Measurements from ENCODE around the gene TAF9.

Gene TAF9

GRCh38 chr5:69369340-69370121 lies at the start of gene TAF9, which contains the start of the genes AK6 and RAD17:
Gene TAF9, minus strand, starts transcription at chr5:69369520. Its CDS starts 3,783 bp downstream, at chr5:69365737.
Gene AK6, minus strand, starts transcription at chr5:69369520. Its CDS starts 30 bp downstream, at chr5:69369490.
Gene RAD17, plus strand, starts transcription at chr5:69369818. Its CDS starts 2,391 bp downstream, at chr5:69372209.
- TF ChIP-seq ZFX (IDR thresholded peaks at IDR 0.05) (peak; percentile 33), CTCF (conservative IDR thresholded peaks at IDR 0.05) (no peak)
- peak within 1 kb of the TSS; percentile 90 for H3K27ac ChIP-seq

GRCh38 chr5:69418554-69418953 lies 49.2 kb upstream of the TAF9 start:
- TF ChIP-seq CTCF (conservative IDR thresholded peaks at IDR 0.05): no peak
- no peak for TF ChIP-seq ZFX (IDR thresholded peaks at IDR 0.05)
- H3K27ac ChIP-seq: no peak overlapping the region

DNA sequence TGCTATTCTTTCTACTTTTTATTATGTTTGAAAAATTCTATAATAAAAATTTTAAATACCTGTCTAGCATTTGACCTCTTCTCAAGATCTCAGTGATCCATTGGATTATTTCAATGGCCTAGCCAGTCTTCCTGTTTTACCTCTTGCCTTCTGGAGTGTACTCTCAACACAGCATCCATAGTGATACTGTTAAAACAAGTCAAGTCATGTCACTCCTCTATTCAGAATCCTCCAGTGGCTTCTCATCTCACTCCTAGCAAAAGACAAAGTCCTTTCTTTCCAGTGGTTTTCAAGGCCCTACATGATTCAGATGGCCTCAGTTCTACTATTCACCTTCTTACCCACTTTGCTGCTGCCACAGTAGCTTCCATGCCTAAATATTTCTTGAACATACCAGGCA lies 47.4 kb upstream of the TAF9 start:
- H3K27ac ChIP-seq: no peak overlapping the region
- TF ChIP-seq ZFX (IDR thresholded peaks at IDR 0.05) (no peak), CTCF (conservative IDR thresholded peaks at IDR 0.05) (no peak)

- TF ChIP-seq ZFX (IDR thresholded peaks at IDR 0.05) (no peak), CTCF (conservative IDR thresholded peaks at IDR 0.05) (no peak)
- peak overlapping the region; percentile 99 for H3K27ac ChIP-seq
These were observed 46.9 kb upstream of the TAF9 start for GRCh38 chr5:69416180-69416579.

DNA sequence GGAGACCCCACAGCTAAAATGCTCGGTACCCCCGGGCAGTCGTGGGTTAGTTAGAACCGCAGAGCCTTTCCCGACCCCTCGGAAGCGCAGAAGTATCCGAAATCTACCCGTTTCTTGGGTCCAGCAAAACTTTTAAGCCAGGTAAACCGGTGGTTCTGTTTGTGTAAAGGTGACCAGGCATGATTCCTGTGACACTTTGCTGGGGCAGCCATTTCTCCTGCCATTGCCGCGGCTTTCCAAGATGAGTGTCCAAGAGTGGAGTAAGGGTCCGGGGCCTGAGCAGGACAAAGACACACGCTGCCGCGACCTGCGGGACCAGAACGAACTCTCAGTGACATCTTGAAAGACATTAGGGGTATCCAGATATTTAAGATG lies 46.3 kb upstream of the TAF9 start:
- H3K27ac ChIP-seq: peak overlapping the region; percentile 99
- TF ChIP-seq ZFX (IDR thresholded peaks at IDR 0.05) (0 out of 2 replicates have a peak, but pooled peaks have one; percentile 21), CTCF (conservative IDR thresholded peaks at IDR 0.05) (no peak)

- TF ChIP-seq CTCF (conservative IDR thresholded peaks at IDR 0.05) (peak; percentile 80), ZFX (IDR thresholded peaks at IDR 0.05) (peak; percentile 86)
- H3K27ac ChIP-seq: peak within 1 kb of the TSS; percentile 99
These were observed 45.7 kb upstream of the TAF9 start, which contains the start of gene MARVELD2 for GRCh38 chr5:69414885-69415583. Gene MARVELD2, plus strand, starts transcription at chr5:69415116. Its CDS starts 4,270 bp downstream, at chr5:69419386.
